Measurements from ENCODE around the gene KATNAL2.

- TF ChIP-seq CTCF (IDR thresholded peaks at IDR 0.05) = no peak
- TF ChIP-seq MXI1 (IDR thresholded peaks at IDR 0.05; ENCODE audit: low read depth, low read length) = no peak
- TF ChIP-seq RCOR1 (IDR thresholded peaks at IDR 0.05; ENCODE audit: low read length) = no peak
- TF ChIP-seq TEAD4 (IDR thresholded peaks at IDR 0.05; ENCODE audit: borderline replicate concordance, insufficient read depth) = no peak
- TF ChIP-seq YY1 (IDR thresholded peaks at IDR 0.05; ENCODE audit: low read depth) = no peak
- TF ChIP-seq ZBTB33 (IDR thresholded peaks at IDR 0.05; ENCODE audit: borderline replicate concordance, low read depth) = no peak
- no peak for TF ChIP-seq RAD21 (IDR thresholded peaks at IDR 0.05; ENCODE audit: low read length)
- TF ChIP-seq RXRA (IDR thresholded peaks at IDR 0.05; ENCODE audit: borderline replicate concordance, low read depth) = no peak
- TF ChIP-seq NRF1 (IDR thresholded peaks at IDR 0.05; ENCODE audit: low read depth, low read length) = no peak
- no peak for TF ChIP-seq EP300 (IDR thresholded peaks at IDR 0.05; ENCODE audit: borderline replicate concordance in 1 of 2, low read depth in 1 of 2, low read length in 1 of 2)
- no peak for TF ChIP-seq MAX (IDR thresholded peaks at IDR 0.05; ENCODE audit: low read depth)
- no peak for TF ChIP-seq GABPA (IDR thresholded peaks at IDR 0.05; ENCODE audit: low read depth)
- no peak for TF ChIP-seq SMC3 (IDR thresholded peaks at IDR 0.05; ENCODE audit: low read depth, low read length)
- no peak for TF ChIP-seq REST (IDR thresholded peaks at IDR 0.05; ENCODE audit: low read depth, low read length)
These were observed 163.5 kb downstream of the KATNAL2 start for GRCh38 chr18:47080872-47081271.
